GM11168 (cell line): Measurements from ENCODE around the gene LYL1.

Source experiments
- in situ Hi-C: fragments of 300-500 bp; cut with MboI; formaldehyde crosslinking; loops from one replicate; pipeline ENCODE4 v1.12.0; 2022; ENCODE audit warnings: low sequenced_read_pairs; ENCODE audit not compliant: unreplicated experiment

The LYL1 gene

DNA sequence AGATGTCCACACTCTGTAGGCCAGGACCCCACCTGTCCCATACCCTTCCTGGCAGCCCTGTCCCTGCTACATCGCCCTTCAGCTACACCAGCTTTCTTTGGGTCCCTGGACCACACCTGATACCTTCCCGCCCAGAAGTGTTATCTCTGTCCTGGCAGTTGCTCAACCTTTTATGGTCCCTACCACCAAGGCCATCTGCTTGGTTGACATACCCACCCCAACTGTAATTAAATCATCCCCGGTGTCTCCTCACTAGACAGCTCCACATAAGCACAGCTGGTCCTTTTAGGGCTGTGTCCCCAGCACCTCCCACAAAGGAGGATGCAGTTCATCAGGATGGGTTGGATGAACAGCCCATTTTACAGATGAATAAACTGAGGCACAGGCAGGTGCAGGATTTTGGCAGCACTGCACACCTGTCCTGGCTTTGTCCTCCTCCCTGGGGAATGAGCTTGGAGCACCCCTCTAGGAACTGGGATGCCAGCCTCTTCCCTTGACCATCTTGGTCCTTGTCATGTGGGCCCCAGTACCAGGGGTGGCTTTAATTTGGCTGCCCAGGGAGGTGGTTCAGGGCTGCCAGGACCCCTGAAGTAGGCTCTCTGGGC lies 28.3 kb upstream of the LYL1 start:
- in situ Hi-C loops: no loop called here

- in situ Hi-C loops: no loop called here
Measured at GRCh38 chr19:13129384-13129783, 26.7 kb upstream of the LYL1 start.

- in situ Hi-C loops: no loop called here
Measured at GRCh38 chr19:13128583-13128982, 25.9 kb upstream of the LYL1 start.

DNA sequence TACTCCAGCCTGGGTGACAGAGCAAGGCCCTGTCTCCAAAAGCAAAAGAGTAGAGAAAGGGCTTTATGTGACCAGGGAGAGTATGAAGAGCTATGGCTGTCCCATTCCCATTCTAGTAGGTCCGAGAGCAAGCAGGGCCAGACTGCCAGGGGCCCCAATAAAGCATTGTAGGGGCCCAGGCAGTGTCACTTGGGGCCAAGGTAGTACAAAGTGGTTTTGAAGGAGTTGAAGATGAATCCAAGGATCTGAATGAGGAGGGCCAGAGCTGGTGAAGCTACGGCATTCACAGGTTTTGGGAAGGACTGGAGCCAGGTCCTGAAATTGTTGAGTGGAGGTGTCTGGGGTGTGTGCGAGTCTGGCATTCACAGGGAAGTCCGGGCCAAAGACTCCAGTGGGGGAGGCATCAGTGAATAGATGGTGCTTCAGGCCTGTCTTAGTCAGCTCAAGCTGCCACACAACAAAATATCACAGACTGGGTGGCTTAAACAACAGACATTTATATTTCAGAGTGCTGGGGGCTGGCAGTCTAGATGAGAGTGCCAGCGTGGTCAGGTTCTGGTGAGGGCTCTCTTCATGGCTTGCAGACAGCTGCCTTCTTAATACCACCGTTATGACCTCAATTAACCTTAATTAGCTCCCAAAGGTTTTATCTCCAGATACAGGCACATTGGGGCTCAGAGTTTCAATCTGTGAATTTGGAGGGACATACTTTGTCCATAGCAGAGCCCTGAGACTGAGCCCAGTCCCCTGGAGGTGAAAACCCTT lies 25.3 kb upstream of the LYL1 start:
- in situ Hi-C loops: no loop called here

DNA sequence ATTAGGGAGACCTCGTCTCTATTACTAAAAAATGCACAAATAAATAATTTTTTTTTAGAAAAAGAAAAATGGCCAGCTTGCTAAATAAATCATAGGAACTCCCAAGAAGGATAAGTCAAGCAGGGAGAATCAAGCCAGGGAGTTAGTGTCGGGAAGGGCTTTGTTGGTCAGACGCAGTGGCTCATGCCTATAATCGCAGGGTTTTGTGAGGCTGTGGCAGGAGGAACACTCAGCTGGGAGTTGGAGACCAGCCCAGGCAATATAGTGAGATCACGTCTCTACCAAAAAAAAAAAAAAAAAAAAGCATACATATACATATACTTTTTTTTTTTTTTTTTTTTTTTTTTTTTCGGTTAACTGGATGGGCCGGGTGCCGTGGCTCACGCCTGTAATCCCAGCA lies 24.4 kb upstream of the LYL1 start:
- in situ Hi-C loops: no loop called here

DNA sequence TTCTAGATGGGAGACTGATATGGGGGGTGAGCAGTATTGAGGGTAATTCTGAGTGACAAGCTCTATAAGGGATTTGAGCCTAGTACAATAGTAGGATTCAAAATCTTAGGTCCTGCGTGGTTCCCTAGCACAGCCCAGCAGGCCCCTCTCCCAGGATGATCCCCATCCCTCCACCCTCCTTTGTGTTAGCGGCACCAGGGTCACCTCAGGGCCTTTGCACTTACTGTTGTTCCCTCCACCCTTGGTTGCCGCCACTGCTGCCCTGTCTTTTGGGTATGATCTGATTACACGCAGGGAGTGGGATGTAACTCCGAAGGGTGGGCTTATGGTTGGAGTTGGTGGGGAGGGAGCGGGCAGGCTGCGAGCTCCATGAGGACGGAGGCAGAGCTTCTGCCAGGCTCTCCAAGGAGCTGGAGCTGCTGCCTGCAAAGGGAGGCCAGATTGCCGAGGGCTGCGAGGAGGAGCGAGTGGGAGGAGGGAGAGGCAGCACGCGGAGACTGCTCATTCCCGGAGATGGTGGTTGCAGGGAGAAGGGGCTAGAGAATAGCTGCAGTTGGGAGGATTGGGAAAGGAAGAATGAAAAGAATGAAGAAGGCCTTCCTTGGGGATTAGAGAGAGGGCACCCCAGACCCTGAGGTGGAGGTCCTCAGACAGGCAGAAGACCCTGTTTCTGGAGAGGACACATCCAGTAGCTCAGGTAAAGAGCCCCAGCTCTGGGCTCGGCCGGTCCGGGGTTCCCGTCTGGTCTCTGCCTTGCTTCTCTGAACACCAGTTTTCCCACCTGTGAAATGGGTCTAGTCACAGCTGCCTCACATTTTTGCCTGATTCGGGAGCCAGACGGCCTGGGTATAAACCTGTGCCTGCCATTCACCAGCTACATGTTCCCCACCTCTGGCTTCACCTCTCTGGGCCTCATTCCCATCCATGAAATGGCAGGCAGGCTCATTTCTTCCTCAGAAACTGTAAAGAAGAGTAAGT lies 20.6 kb upstream of the LYL1 start:
- in situ Hi-C loops: no loop called here

GRCh38 chr19:13122275-13122878 lies 19.7 kb upstream of the LYL1 start:
- in situ Hi-C loops: no loop called here

GRCh38 chr19:13121551-13122274 lies 19.1 kb upstream of the LYL1 start:
- in situ Hi-C loops: no loop called here

DNA sequence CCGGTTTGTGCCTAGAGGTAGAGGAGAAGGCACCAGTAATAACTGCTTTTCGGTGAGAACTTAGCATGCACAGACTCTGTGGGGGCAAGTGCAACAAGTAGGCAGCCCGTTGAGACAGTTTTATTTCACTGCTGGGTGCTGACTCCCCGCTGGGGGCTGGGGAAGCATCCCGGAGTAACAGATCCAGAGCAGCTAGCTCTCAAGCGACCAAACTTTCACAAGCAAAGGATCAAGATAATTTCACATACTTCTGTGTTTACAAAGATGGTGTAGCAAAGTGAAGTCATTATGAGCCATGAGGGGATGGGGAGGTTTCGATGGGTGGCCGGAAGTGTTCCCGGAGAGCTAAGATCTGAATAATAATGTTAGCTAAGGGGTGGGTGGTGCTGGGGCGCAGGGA lies 18.2 kb upstream of the LYL1 start:
- in situ Hi-C loops: no loop called here

GRCh38 chr19:13120031-13120430 lies 17.4 kb upstream of the LYL1 start:
- in situ Hi-C loops: no loop called here

- in situ Hi-C loops: no loop called here
Measured at GRCh38 chr19:13119627-13120026, 17.0 kb upstream of the LYL1 start.

GRCh38 chr19:13118424-13119193 lies 16.0 kb upstream of the LYL1 start:
- in situ Hi-C loops: no loop called here

DNA sequence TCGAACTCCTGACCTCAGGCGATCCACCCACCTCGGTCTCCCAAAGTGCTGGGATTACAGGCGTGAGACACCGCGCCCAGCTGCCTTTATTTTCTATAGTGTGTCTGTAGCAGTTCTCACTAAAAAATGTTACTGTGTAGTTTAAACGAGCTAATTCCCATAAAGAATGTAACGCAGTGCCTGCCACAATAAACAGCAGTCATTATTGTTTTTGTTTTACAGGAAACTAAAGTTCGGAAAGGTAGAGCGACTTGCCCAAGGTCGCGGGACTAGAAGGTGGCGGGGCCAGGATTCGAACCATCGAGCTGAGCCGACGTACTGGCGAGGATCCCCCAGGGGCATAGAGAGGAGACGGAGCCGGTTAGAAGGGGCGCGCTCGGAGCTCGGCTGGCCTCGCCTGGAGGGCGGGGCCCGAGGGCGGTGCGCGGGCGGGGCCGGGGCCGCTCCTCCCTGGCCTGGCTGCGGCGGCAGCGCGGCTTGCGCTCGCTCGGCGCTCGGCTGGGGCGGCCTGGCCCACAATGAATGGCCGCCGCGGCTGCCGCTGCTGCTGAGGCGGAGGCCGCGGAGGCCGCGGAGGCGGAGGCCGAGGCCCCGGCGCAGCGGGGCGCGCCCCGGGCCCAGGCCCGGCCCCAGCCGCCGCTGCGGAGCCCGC lies 15.2 kb upstream of the LYL1 start, which contains the start of gene NACC1:
Gene NACC1 (plus strand): TSS at position 493 of the 652 bp plus-strand sequence. CDS start 16,944 bp downstream, outside the sequence.
- in situ Hi-C loops: no loop called here

DNA sequence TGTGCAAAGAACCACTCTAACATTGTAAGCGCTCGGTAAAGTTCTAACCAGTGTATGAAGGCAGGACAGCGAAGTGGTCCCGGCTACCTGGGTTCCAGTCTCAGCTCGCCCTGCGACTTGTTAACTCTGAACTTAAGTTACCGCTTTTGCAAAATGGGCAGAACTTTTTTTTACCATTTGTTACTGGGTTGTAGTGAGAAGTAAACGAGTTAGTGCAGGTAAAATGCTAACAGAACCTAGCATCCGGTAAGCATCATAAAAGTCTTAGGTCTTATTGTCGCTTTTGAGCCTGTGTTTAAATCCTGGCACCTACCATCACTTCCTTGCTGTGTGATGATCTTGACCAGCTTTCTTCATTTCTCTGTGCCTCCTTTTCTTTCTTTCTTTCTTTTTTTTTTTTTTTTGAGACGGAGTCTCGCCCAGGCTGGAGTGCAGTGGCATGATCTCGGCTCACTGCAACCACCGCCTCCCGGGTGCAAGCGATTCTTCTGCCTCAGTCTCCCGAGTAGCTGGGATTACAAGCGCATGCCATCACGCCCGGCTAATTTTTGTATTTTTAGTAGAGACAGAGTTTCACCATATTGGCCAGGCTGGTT lies 14.6 kb upstream of the LYL1 start:
- in situ Hi-C loops: no loop called here

- in situ Hi-C loops: no loop called here
Measured at GRCh38 chr19:13116282-13117175, 13.9 kb upstream of the LYL1 start, which contains the start of gene TRMT1. Gene TRMT1, minus strand, starts transcription at chr19:13116740. Its CDS starts 341 bp downstream, at chr19:13116399.

DNA sequence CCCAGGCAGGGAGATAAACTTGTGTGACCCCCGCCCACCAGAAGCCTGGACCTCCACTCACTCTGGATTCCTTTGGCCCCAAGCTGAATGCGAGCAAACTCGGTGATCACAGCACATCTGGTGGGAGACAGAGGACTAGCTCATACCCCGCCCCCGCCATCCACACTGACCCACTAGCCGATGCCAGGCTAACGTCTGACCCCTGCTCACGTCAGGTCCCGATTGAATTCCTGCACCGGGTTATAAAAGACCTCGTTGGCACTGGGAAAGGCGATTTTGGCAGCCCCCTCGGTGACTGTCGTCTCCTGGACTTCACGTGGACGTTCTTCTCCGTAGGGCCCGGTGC lies 13.3 kb upstream of the LYL1 start:
- in situ Hi-C loops: no loop called here

- in situ Hi-C loops: no loop called here
Measured at GRCh38 chr19:13112555-13112954, 9.9 kb upstream of the LYL1 start.
